GM12892 (cell line): ENCODE data around the gene CELF2.

Experiments
- POLR2A ChIP-seq: IDR thresholded peaks from 2 replicates; pipeline ENCODE4 v1.6.1; 2011; ENCODE audit warnings: low read depth, low read length, control low read depth
- POLR2AphosphoS5 ChIP-seq: IDR thresholded peaks from 2 replicates; pipeline ENCODE4 v1.6.1; 2011; ENCODE audit warnings: low read depth, low read length, control low read depth
- TAF1 ChIP-seq: IDR thresholded peaks from 2 replicates; pipeline ENCODE4 v1.6.1; 2011; ENCODE audit warnings: low read depth, mild to moderate bottlenecking, control low read depth, low read length, borderline replicate concordance

DNA sequence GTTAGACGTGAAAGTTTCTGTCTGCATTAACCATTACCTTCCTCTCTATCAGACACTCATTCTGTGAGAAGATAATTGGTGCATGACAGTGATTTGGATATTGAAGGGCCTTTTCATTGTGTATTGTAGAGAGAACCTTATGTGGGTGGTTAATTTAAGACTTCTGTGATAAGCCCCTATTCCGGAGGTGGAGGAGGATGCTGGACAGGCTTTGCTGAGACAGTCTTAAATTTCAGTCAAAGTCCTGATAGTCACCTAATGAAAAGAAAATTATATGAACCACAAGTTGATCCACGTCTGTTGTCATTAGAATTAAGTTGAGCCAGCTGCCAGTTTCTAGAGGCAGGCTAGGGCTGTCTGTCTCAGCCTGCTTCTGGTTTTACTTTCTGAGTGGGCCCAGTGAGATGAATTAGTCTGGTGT lies 62.9 kb downstream of the CELF2 start:
- TF ChIP-seq POLR2A (no peak), POLR2AphosphoS5 (no peak), TAF1 (no peak)
